HG02610 (cell line): ENCODE measurements around the gene ISM1.
A peak's percentile ranks its signal among the peaks of the same experiment; 100 is the strongest.

Source experiments
- ATAC-seq: cut with Tn5 transposase; IDR thresholded peaks from one replicate; pipeline ENCODE4 v1.9.1; 2021; ENCODE audit warnings: mild to moderate bottlenecking, moderate library complexity; ENCODE audit not compliant: unreplicated experiment

ISM1 gene

GRCh38 chr20:13340088-13340487, 119.0 kb downstream of the ISM1 start:
- ATAC-seq, result no peak

- ATAC-seq, result peak; percentile 54
These were observed 120.8 kb downstream of the ISM1 start for GRCh38 chr20:13341737-13342393.

GRCh38 chr20:13342469-13343242, 121.6 kb downstream of the ISM1 start:
- no peak for ATAC-seq

DNA sequence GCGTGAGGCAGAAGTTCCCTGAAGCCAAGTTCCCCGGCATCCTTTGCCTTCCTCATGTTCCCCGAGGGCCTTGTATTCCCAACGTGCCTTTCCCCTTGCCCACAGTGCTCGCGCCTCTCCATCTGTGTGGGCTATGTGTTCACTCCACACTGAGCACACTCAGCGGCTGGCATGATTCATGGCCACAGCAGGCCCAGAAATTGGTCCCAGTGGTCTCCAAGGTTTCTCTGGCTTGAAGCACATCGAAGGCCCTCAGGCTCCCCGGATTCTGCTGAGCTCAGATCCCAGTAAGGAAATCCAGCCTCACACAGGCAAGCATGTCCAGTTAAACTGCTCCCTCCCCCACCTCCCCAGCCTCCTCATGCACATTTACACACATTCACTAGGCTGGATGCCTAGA, 123.6 kb downstream of the ISM1 start:
- ATAC-seq, result no peak

GRCh38 chr20:13348311-13349234, 127.5 kb downstream of the ISM1 start:
- ATAC-seq, result no peak

GRCh38 chr20:13349235-13349604, 128.1 kb downstream of the ISM1 start:
- ATAC-seq, result no peak
